ELF-1 (cell line): ENCODE results near the gene PAM16.
"Not testable (repeated sequence)": the region's sequence is repeated elsewhere in the genome, so short reads cannot be mapped to it uniquely, and the experiment has no call there.

Experiments
- DNase-seq: peaks from one replicate; pipeline ENCODE4 v3.0.0-alpha.2; 2016; ENCODE audit warnings: low read depth, low spot score

The PAM16 gene

GRCh38 chr16:4336701-4337539 lies 14.2 kb downstream of the PAM16 start:
- DNase-seq = no peak

DNA sequence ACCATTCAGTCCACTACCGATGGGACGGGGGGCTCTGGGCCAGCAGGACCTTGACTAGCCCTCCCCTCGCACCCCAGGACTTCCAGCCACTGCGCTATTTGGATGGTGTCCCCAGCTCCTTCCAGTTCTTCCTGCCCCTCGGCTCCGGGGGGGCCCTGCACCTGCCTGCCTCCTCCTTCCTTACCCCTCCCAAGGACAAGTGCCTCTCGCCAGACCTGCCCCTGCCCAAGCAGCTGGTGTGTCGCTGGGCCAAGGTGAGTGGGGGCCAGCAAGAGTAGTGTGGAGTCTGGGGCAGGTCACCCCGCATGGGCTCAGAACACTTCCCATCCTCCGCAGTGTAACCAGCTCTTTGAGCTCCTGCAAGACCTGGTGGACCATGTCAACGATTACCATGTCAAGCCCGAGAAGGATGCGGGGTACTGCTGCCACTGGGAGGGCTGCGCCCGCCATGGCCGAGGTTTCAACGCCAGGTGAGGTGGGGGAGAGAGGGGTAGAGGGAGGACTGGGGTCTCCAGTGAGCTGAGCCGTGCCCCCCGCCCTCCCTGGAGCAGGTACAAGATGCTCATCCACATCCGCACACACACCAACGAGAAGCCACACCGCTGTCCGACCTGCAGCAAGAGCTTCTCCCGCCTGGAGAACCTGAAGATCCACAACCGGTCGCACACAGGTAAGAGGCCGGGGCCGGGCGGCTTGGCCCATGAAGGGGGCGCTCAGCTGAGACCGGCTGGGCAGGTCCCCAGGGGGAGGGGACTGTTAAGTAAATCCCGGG lies 16.2 kb downstream of the PAM16 start:
- DNase-seq = peak; percentile 36

DNA sequence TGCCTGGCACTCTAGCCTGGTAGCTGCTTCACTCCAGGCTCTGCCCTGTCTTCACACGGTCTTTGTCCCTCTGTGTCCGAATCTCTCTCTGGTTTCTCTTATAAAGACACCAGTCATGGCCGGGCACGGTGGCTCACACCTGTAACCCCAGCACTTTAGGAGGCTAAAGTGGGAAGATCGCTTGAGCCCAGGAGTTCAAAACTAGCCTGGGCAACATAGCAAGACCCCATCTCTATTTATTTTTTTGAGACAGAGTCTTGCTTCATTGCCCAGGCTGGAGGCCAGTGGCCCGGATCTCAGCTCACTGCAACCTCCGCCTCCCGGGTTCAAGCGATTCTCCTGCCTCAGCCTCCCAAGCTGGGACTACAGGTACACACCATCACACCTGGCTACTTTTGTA lies 17.4 kb downstream of the PAM16 start:
- not testable (repeated sequence) for DNase-seq

- DNase-seq = no peak
Observed at GRCh38 chr16:4333308-4333638, 17.8 kb downstream of the PAM16 start.

GRCh38 chr16:4332623-4333307 lies 18.4 kb downstream of the PAM16 start:
- DNase-seq = no peak

DNA sequence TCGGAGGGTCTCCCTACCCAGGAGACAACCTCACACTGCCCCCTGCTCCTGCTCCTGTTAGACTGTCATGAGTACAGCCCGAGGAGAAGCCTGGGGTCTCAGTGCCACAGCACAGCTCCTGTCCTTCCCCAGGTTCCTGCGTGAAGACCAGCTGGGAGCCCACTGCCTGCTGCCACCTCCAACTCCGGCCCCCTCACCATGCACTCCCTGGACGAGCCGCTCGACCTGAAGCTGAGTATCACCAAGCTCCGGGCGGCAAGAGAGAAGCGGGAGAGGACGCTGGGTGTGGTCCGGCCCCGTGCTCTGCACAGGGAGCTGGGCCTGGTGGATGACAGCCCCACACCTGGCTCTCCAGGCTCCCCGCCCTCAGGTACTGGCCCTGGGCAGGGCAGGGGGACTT lies 19.0 kb downstream of the PAM16 start:
- no peak for DNase-seq

- DNase-seq = peak; percentile 74
Observed at GRCh38 chr16:4330277-4330874, 20.7 kb downstream of the PAM16 start.

DNA sequence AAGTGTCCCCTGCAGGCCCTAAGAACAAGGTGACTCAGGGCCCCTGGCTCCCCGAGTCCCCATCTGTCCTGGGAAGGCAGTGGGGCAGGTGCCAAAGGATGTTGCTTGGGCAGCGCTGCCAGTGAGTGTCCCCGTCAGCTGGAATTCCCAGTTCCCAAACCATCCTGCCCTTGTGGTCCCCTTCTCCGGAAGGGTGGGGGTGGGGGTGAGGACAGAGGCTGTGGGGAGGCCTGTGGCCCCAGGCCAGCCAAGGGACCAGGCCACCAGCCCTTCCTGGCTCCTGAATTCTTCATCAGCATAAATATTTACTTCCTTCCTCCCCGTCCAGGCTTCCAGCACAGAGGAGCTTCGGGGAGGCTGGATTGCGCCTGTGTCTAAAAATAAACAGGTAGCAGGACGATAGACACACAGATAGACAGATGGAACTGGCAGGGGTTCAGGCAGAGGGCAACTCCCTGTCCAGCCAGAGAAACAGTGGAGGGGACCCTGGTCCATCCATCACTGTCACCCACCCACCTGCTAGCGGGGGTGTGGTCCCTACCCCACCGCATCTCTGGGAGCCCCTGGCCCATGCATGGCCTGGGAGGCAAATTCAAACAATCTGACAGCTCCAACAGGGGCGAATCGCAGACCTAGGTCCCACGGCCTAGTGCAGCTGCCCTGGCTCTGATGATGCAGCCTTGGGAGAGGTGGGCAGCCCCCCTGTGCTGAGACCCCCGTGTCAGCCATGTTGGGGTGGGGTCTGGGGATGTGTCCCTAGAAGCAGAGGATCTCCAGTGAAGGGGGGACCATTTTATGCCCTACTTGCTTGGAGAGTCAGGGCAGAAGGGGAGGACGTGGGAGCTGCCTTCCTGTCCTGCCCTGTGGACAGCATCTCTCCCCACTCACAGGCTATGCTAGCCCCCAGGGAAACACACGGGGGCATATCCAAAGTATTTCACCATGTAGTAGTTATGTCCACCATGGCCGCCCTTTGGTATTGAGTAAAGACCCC lies 22.0 kb downstream of the PAM16 start:
- no peak for DNase-seq

GRCh38 chr16:4328046-4328781 lies 22.9 kb downstream of the PAM16 start:
- DNase-seq = peak; percentile 86

DNA sequence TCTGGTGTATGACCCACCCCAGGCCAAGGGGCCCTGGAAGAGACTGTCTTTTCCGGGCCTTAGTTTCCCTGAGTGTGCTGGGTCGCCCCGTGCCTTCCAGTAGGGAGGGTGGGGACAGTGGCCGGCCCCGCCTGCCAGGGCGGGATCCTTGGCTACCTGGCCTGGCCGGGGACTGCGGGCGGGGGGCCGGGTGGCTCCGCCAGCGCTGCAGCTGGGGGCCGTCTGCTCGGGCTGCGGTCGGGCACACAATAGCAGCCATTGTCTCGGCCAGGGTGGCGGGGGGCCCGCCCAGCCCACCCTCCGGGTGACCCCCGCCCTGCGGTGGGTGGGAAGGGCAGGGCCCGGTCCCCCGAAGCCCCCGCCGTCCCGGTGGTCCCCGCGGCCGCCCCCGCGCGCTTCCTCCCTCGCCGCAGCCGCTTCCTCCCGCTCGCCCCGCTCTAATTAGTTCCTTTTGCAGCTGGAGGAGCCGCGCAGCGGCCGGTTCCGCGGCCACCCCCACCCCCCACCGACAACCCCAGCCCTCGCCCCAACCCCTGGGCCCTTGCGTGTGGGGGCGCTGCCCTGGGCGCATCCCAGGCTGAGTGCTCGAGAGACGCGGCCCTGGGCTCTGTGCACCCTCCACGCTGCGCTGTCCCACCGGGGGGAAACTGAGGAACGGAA lies 23.6 kb downstream of the PAM16 start:
- no peak for DNase-seq

DNA sequence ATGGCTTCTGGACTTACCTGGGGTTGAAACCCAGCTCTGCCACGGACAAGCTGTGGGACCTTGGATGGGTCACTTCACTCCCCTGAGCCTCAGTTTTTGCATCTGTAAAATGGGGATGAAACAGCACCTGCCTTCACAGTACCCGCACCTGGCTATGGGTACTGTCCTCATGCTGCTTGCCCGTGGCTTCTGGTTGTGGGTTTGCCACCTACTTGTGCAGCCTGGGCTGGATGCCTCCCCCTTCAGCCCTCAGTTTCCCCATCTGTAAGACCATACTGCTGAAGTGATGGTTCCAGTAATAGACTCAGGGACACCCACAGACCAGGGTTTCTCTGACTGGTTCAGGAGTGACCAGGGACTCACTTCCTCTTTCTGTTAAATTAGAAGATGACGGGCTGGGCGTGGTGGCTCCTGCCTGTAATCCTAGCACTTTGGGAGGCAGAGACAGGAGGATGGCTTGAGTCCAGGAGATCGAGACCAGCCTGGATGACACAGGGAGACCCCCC lies 25.8 kb downstream of the PAM16 start:
- DNase-seq = no peak

DNA sequence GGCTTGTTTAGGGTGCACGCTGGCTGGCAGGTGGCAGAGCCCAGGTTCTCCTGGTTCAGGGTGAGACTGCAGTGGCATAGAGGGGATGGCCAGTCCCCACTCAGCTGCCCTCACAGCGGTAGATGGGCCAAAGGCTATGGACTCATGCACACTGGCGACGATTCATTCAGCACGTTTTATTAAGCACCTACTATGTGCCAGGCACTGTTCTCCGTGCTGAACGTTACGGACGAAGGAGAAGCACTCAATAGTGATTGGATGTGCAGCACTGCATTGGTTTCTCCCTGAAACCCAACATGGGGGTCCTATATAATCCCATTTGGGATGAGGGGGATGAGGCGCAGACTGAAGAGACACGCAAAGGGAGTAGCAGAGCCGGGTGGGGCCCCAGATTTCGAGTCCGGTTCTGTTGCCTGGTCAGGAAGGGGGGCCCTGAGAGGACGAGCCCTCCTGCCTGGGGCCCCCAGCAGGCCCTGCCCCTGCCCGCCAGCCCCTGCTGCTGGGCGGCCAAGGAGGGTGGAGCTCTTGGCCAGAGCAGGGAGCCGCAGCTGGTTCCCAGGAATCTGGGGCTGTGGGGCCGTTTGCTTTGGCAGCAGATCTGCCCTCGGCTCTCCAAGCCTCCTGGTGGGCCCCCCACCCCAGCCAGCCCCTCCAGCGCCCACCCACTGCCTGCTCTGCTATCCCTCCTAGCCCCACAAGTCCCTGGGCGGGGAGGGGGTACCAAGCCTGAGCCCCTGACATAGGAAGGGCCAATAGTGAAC lies 26.4 kb downstream of the PAM16 start:
- DNase-seq = peak; percentile 2

DNA sequence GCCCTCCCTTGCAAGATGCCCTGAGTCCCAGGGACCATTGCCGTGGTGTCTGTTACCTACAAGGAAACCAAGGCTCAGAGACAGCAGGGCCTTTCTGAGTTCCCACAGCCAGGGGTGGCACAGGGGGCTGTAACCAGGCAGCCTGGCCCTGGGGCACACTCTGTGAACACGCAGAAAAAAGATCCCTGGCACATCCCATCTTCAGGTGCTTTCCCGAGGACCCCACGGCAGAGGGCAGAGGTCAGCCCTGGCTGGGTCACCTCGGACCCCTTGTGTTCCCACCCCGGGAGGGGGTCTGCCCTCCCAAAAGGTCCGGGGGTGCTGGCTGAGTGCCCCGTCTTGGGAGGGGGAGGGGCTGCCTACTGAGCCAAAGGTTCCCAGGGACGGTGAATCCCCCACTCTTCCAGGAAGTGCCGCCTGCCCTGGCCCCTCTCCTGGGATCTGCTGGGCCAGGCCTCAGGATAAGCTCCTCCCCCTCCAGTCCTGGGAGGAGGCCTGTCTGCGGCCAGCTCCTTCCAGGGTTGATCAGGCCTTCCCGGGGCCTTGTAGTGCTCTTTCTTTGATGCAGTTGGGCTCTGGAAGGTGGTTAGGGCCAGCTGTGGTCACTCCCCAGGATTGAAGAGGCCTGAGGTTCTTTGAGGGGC lies 27.2 kb downstream of the PAM16 start:
- peak; percentile 82 for DNase-seq

GRCh38 chr16:4323071-4323844 lies 27.9 kb downstream of the PAM16 start:
- DNase-seq = no peak

- no peak for DNase-seq
Observed at GRCh38 chr16:4322121-4323052, 28.7 kb downstream of the PAM16 start.
